GM21717 (cell line): ENCODE data around the gene TRIM28.
"Not testable (repeated sequence)": the region's sequence is repeated elsewhere in the genome, so short reads cannot be mapped to it uniquely, and the experiment has no call there.

Source experiments
- ATAC-seq: cut with Tn5 transposase; IDR thresholded peaks from one replicate; pipeline ENCODE4 v1.9.1; 2021; ENCODE audit warnings: mild to moderate bottlenecking, moderate library complexity; ENCODE audit not compliant: unreplicated experiment

Gene TRIM28

GRCh38 chr19:58518256-58519086, 25.4 kb upstream of the TRIM28 start:
- no peak for ATAC-seq

GRCh38 chr19:58519087-58519354, 24.8 kb upstream of the TRIM28 start:
- ATAC-seq, result no peak

DNA sequence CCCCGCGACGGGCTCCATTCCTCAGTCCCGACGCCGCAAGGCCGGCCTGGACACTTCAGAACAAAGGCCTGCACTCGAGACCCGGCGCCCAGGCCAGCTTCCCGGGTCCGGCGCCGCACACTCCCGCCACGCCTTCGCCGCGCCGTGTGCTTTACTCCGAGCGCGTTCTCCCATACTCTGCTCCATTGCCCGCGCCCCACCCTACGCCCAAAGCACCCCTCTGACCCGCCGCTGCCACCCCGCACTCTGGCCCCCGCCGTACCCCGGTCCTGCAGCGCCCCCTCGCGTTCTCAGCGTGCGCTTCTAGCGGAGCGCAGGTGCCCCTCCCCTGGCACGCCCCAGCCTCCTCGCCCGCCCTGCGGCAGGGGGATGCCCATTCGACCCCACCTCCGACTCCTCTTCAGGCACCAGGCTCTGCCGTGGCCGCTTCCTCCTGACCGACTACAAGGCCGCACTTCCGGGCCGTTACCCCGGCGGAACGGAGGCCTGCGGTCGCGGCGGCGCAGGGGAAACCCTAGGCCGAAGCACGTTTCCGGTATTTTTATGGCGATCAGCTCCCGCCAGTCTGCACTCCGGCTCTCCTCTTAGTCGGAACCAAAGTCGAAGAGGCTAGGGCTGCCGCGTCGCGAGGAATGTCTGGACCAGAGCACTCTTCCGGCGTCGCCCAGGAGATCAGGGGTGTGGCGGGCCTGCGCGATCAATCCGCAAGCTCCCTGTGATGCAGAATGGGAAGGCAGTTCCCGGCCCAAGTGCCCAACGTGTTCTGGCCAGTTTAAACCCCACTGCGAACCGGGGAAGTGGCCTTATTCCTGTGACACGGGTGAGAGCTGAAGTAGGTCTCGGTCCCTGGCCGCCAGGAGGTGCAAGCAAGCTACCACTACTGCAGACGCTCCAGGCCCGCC, 24.3 kb upstream of the TRIM28 start, which contains the start of gene ZBTB45:
Gene ZBTB45, minus strand, starts transcription at position 456 of the 902 bp plus-strand sequence. CDS start 2,137 bp downstream, outside the sequence.
- ATAC-seq, result peak; percentile 70

- no peak for ATAC-seq
Measured at GRCh38 chr19:58520257-58520599, 23.6 kb upstream of the TRIM28 start.

DNA sequence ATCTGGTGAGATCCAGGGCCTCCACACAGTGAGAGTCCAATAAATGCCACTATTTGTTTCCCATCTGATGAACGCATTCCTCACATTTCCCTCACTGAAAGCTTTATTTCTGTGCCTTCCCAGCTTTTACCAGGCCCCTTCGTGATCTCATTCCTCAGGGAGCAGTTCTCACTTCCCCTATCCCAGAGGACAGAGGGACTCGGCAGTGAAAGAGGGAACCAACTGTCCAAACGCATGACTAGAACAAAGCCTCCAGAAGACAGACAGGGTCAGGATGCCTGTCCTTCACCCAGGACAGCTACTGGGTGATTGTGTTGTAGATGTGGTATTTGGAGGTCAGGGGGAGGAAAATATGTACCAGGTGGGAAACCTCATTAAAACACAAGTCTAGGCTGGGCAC, 22.2 kb upstream of the TRIM28 start:
- ATAC-seq, result no peak

GRCh38 chr19:58522709-58523108, 21.2 kb upstream of the TRIM28 start:
- ATAC-seq, result no peak

DNA sequence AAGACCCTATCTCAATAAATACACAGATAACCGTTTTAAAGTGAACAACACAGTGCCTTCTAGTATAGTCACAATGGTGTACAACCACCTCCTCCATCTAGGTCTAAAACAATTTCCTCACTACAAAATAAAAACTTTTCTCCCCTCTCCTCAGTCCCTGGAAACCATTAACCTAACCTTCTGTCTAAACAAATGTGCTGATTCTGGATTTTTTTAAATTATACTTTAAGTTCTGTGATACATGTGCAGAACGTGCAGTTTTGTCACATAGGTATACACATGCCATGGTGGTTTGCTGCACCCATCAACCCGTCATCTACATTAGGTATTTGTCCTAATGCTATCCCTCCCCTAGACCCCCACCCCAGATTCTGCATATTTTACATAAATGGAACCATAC, 14.5 kb upstream of the TRIM28 start:
- no peak for ATAC-seq

DNA sequence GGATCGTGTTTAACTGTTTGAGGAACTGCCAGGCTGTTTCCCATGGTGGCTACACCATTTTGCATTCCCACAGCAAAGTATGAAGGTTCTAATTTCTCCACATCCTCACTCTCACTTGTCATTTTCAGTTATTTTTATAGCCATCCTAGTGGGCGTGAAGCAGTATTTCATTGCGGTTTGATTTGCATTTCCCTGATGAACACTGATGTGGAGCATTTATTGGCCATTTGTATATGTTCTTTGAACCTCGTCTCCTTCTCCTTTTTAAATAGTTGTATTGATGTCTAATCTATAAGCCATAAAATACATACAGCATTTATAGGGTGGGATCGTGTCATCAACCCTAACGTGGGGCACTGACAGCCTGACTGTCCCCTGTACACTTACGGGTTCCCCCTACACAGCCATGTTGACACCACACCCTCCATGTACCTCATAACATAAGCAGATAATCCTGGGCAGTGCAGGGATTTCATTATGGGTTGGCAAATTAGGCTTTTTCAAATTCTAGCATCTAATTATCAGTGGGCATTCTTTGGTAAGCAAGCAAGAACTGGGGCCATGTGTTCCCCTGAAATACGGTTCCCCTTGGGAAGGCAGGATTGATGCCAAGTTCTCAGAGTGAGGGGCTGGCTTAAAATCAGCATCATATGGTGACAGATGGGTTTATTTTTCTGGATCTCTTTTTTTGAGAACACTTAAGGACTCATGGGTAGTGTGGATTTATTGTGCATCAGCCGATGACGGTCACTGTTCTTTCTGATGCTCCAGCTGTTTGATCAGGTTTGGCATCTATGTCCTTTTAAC, 12.6 kb upstream of the TRIM28 start:
- ATAC-seq, result no peak

DNA sequence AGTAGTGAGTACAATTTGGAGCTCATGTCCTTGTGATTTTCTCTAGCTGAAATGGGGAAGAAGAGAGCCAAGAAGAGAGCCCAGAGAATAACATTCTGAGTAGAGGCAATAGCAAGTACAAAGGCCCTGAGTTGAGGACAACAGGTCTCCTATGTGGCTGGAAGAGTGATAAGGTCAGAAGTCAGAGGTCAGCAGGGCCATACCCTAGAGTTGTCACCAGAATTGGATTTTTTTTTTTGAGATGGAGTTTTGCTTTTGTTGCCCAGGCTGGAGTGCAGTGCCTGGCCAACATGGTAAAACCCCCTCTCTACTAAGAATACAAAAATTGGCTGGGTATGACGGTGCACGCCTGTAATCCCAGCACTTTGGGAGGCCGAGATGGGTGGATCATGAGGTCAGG, 8.0 kb upstream of the TRIM28 start:
- no peak for ATAC-seq

DNA sequence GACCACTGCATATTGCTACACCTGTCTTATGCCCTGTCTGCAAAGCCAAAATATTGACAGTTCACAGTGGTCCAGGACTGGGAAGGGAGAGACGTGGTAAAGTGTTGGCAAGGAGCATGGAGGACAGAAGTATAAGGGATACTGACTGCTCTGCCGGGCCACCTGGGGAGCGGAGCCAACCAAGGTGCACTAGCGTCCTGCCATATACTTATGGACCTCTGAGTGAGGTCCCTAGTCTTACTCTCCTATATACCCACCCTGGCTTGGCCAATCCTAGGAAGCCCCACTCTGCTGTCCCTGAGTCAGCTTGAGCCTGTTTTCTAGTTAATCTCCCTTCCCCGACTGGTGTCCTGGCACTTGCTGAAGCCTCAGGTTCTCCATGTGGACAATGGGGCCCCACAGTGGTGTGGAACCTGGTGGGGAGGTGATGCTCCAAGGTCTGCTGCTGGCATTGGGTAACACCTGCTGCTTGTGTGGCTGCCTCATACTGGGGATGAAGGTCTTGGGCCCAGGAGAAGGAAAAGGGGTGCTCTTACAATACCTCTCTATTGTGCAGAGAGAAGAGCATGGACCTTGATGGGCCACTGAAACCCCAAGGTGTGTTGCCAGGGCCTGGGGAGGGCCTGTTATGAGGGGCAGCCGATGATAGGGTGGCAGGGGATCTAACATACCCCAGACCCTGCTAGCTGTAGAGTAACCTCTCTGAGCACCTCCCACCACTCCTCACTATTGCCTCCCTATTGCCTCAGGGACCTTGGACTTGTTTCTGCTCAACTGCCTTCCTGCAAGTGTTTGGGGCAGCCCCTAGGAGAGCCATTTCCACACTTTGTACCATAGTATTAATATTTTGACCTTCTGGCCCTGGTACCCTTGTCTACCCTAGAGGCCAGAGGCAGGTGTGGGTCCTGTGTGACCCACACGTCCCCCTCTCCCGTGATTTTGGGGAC, 6.7 kb upstream of the TRIM28 start:
- no peak for ATAC-seq

DNA sequence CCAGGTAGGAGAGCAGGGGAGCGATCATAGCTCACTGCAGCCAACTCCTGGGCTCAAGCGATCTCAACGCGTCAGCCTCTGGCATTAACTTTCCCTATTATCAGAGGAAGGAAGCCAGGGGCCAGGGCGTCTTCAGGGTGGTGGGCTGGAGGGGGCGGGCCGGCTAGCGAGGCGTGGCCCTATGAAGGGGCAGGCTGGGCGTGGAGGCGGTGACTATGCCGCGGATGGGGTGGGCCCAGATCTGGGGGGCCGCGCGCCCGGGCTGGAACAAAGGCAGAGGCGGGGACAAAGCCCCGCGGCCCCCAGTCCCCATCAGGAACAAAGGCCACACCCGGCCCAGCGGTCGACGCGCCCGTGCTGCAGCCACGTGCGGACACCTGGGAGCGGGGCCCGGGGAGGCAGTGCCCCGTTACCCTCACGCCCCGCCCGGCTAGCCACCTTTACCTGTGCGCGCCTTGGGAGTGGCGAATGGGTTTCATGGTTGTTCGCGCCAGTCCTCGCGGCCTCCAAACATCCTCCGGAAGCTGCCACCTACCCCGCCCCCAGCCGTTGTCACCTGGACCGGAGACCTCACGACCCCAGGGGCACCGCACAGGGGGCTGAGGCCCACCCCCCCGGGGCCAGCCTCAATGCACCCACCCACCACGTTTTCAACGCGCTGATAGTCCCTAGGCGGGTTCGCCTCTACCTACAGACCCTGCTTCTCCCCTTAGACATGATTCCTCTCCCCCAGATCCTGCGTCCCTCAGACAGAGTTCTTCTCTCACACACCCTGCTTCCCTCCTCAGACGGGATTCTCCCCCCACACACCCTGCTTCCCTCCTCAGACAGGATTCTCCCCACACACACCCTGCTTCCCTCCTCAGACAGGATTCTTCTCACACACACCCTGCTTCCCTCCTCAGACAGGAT, 5.4 kb upstream of the TRIM28 start:
- ATAC-seq, result no peak

GRCh38 chr19:58539169-58539559, 4.7 kb upstream of the TRIM28 start:
- ATAC-seq, result not testable (repeated sequence)

DNA sequence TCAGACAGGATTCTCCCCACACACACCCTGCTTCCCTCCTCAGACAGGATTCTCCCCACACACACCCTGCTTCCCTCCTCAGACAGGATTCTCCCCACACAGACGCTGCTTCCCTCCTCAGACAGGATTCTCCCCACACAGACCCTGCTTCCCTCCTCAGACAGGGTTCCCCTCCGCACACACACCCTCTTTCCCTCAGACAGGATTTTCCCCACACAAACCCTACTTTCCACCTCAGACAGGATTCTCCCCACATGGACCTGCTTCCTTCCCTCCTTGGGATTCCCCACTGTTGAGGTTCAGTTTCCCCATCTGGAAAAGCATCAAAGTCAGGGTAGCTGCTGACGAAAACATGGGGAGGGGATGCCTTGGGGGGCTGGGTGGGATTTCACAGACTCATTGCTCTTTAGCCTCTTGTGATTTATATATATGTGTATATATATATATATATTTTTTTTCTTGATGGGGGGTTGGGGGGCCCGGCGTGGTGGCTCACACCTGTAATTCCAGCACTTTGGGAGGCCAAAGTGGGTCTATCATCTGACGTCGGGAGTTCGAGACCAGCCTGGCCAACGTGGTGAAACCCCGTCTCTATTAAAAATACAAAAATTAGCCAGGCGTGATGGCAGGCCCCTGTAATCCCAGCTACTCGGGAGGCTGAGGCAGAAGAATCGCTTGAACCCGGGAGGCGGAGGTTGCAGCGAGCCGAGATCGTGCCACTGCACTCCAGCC, 1.1 kb upstream of the TRIM28 start:
- not testable (repeated sequence) for ATAC-seq

DNA sequence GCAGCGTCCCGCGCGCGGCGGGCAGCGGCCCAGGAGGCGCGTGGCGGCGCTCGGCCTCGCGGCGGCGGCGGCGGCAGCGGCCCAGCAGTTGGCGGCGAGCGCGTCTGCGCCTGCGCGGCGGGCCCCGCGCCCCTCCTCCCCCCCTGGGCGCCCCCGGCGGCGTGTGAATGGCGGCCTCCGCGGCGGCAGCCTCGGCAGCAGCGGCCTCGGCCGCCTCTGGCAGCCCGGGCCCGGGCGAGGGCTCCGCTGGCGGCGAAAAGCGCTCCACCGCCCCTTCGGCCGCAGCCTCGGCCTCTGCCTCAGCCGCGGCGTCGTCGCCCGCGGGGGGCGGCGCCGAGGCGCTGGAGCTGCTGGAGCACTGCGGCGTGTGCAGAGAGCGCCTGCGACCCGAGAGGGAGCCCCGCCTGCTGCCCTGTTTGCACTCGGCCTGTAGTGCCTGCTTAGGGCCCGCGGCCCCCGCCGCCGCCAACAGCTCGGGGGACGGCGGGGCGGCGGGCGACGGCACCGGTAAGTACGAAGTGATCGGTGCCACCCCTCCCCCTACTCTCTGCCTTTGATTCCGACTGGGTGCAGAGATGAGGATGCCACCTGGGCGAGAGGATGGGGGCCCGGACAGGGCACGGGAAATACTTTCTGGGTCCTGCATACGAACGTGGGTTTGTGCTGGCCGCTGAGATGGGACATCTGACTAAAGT, 874 bp downstream of the TRIM28 start:
- peak; percentile 35 for ATAC-seq

- ATAC-seq, result no peak
Measured at GRCh38 chr19:58545286-58546018, 1.6 kb downstream of the TRIM28 start.

GRCh38 chr19:58546019-58546530, 2.2 kb downstream of the TRIM28 start:
- ATAC-seq, result no peak
